ENCODE measurements around the gene STXBP6. TPM values are rescaled to one million over a fixed set of nuclear protein-coding genes. Genes with fewer than 3 reads are reported as not detected.

STXBP6 gene
- total and polyA plus RNA-seq, 9 donors = 1.0 to 9.3 (median 5.5) TPM

DNA sequence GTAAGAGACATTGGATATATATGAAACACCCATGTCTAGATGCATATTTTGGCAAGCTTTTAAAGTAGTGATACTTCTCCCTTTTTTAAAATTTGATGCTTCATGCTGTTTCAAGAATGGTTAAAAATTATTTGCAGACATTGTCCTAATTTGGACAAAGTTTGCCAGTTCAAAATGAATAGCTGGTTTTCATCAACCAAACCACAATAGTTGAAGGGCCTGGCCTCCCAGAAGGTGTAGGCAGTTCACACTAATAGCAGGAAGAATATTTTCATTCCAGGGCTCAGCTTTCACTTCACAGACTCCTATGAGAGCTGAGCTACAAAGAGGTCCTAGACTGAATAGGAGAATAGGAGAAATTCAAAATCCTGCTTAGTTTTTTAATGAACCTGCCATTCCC is 78.7 kb downstream of the STXBP6 start:
- no peak for DNase-seq
- Histone ChIP-seq H3K9me3 (no peaks in the 10 kb centered on the region), H3K4me3 (no peak overlapping the region), H3K4me1 (ENCODE audit: insufficient read depth) (no peaks in the 10 kb centered on the region), H3K27me3 (no peaks in the 10 kb centered on the region), H3K36me3 (no peaks in the 10 kb centered on the region), H3K27ac (no peak overlapping the region)
- intact Hi-C loops (cut with DNase I) = no loop called here
- no peak for TF ChIP-seq EP300 (IDR thresholded peaks at IDR 0.05)

GRCh38 chr14:24966579-24966964 is 83.4 kb downstream of the STXBP6 start:
- TF ChIP-seq POLR2A (IDR thresholded peaks at IDR 0.05) (no peak), CTCF (IDR thresholded peaks at IDR 0.05) (no peak), EP300 (IDR thresholded peaks at IDR 0.05) (no peak)
- no peaks in the 10 kb centered on the region for H3K4me1 ChIP-seq (ENCODE audit: insufficient read depth)
- 68 to 81% (median 73%) methylated on average over 1 of the region's 1 CpG for WGBS, 3 donors
- intact Hi-C loops (cut with DNase I) = no loop called here
- H3K4me3 ChIP-seq = no peak overlapping the region
- no peak overlapping the region for H3K27ac ChIP-seq
- DNase-seq = no peak
- no peaks in the 10 kb centered on the region for H3K27me3 ChIP-seq
- no peaks in the 10 kb centered on the region for H3K9me3 ChIP-seq
- no peaks in the 10 kb centered on the region for H3K36me3 ChIP-seq

GRCh38 chr14:24965934-24966578 is 83.9 kb downstream of the STXBP6 start:
- H3K36me3 ChIP-seq = no peaks in the 10 kb centered on the region
- H3K27ac ChIP-seq = no peak overlapping the region
- WGBS, 3 donors = 3% methylated on average over 3 of the region's 3 CpGs
- H3K4me3 ChIP-seq = no peak overlapping the region
- H3K27me3 ChIP-seq = no peaks in the 10 kb centered on the region
- TF ChIP-seq CTCF (IDR thresholded peaks at IDR 0.05) (no peak), POLR2A (IDR thresholded peaks at IDR 0.05) (no peak), EP300 (IDR thresholded peaks at IDR 0.05) (no peak)
- no peaks in the 10 kb centered on the region for H3K9me3 ChIP-seq
- no peak for DNase-seq
- no peaks in the 10 kb centered on the region for H3K4me1 ChIP-seq (ENCODE audit: insufficient read depth)
- intact Hi-C loops (cut with DNase I) = no loop called here

GRCh38 chr14:24965578-24965933 is 84.4 kb downstream of the STXBP6 start:
- no peaks in the 10 kb centered on the region for H3K4me1 ChIP-seq (ENCODE audit: insufficient read depth)
- 77 to 86% (median 80%) methylated on average over 1 of the region's 1 CpG for whole genome bisulfite sequencing, 3 donors
- H3K36me3 ChIP-seq = no peaks in the 10 kb centered on the region
- intact Hi-C loops (cut with DNase I) = no loop called here
- DNase-seq = no peak
- H3K27ac ChIP-seq = no peak overlapping the region
- no peak overlapping the region for H3K4me3 ChIP-seq
- TF ChIP-seq CTCF (IDR thresholded peaks at IDR 0.05) (no peak), EP300 (IDR thresholded peaks at IDR 0.05) (no peak), POLR2A (IDR thresholded peaks at IDR 0.05) (no peak)
- no peaks in the 10 kb centered on the region for H3K9me3 ChIP-seq
- no peaks in the 10 kb centered on the region for H3K27me3 ChIP-seq

DNA sequence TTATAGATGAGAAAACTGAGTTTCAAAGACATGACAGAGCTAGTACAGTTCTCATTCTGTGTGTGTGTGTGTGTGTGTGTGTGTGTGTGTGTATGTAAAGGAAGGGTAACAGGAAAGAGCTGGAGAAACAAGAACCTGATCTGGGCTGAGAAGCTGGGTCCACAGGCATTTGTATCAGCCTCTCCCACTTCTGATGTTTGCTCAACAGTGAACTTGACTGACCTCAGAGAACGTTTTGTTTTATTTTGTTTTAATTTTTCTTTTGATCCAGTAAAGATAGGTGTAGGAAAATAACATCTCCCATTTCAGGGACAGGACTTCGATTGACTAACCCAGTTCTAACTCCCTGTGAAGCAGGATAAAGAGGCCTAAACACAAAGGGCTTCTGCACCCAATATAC is 85.4 kb downstream of the STXBP6 start:
- intact Hi-C loops (cut with DNase I) = no loop called here
- H3K4me3 ChIP-seq = no peak overlapping the region
- H3K36me3 ChIP-seq = no peaks in the 10 kb centered on the region
- no peaks in the 10 kb centered on the region for H3K9me3 ChIP-seq
- no peak overlapping the region for H3K27ac ChIP-seq
- 34 to 50% (median 39%) methylated on average over 2 of the region's 2 CpGs for WGBS, 3 donors
- H3K27me3 ChIP-seq = no peaks in the 10 kb centered on the region
- no peaks in the 10 kb centered on the region for H3K4me1 ChIP-seq (ENCODE audit: insufficient read depth)
- no peak for DNase-seq
- TF ChIP-seq EP300 (IDR thresholded peaks at IDR 0.05) = no peak
